H1 (cell line): ENCODE results near the gene ABCB11. TPM values are rescaled to one million over a fixed set of nuclear protein-coding genes. Genes with fewer than 3 reads are reported as not detected.

Experiments used
- HDAC6 ChIP-seq: IDR thresholded peaks from one replicate; pipeline ENCODE4 v1.7.1; 2012; ENCODE audit warnings: low read depth, mild to moderate bottlenecking, inconsistent platforms, low read length, moderate library complexity
- polyA plus RNA-seq, 7 experiments: library from polyadenylated mRNA; depleted of rRNA in 3 of 7; stranded (reverse) in 5 of 7; unstranded in 2 of 7; fragments of >200 nt in 5 of 7; fragments of 200-250 nt in 2 of 7; gene quantifications; 1 replicate in 5 of 7; 2 replicates in 1 of 7; 4 replicates in 1 of 7; pipeline versions ENCODE4 v1.2.1 to v1.2.3, GENCODE V29; 2011 to 2013; ENCODE audit warnings: missing spikeins in 2 of 7, mixed read lengths in 2 of 7
- total RNA-seq: library from RNA; stranded (reverse); fragmentation: NEBNext Ultra II Directional; extraction: Animal tissue kit (Norgen Biotek cat#: 25700); gene quantifications from 2 replicates; pipeline ENCODE4 v1.2.1, GENCODE V29; 2021

The ABCB11 gene
- total and polyA plus RNA-seq, 2 of the 8 experiments (the other 6 are each of a cell fraction or from before 2014, with no cell fraction given), result not detected

GRCh38 chr2:168977608-168978007, 53.5 kb downstream of the ABCB11 start (continued):
- TF ChIP-seq HDAC6, result no peak
